HG03025 (cell line): ENCODE data around the gene SERPINB13.
A peak's percentile ranks its signal among the peaks of the same experiment; 100 is the strongest.

ENCODE experiments used
- ATAC-seq: cut with Tn5 transposase; IDR thresholded peaks from one replicate; pipeline ENCODE4 v1.9.1; 2021; ENCODE audit warnings: mild to moderate bottlenecking, moderate library complexity; ENCODE audit not compliant: unreplicated experiment, low FRiP score

SERPINB13 gene

DNA sequence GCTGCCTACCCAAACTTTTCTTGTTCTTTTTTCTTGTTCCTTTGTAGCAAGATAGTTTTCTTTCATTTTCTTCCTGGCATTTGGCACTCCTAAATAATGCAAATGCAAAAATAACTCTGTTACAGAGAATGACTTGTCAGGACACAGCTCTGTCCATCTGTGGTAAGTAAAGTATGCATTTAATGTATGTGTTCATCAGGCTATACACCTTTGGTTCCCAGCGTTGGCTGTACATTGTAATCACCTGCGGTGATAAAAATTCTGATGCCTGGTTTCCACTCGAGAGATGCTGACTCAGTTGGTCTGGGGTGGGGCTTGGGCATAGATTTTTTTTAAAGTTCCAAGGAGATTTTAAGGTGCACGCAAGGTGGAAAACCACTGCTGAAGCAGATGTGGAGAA, at the start of gene SERPINB13:
TSS of gene SERPINB13 (plus strand) at position 378 of the 400 bp plus-strand sequence. CDS start 1,325 bp downstream, outside the sequence.
- no peak for ATAC-seq

GRCh38 chr18:63539904-63540510, 47.1 kb upstream of the SERPINB13 start:
- no peak for ATAC-seq

GRCh38 chr18:63542069-63542468, 45.1 kb upstream of the SERPINB13 start, which contains the start of gene SERPINB12:
SERPINB12 (plus strand) TSS chr18:63542369; CDS start chr18:63556160, 13,791 bp downstream.
- no peak for ATAC-seq

DNA sequence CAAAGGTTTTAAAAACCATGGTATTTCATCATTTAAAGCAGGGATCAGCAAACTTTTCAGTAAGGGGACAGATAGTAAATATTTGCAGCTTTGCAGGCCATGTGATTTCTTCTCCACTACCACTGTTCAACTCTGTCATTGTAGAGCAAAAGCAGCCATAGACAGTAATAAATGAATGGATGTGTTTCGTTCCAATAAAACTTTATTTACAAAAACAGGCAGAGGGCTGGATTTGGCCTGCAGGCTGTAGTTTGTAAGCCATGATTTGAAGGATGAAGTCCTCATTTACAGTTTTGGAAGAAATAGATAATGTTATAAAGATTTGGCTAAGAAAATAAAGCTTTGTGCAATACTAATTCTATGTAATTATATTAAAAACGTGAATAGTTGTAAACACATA, 43.1 kb upstream of the SERPINB13 start:
- ATAC-seq = no peak

GRCh38 chr18:63545000-63545399, 42.1 kb upstream of the SERPINB13 start:
- ATAC-seq = no peak

GRCh38 chr18:63550068-63550467, 37.1 kb upstream of the SERPINB13 start:
- no peak for ATAC-seq

DNA sequence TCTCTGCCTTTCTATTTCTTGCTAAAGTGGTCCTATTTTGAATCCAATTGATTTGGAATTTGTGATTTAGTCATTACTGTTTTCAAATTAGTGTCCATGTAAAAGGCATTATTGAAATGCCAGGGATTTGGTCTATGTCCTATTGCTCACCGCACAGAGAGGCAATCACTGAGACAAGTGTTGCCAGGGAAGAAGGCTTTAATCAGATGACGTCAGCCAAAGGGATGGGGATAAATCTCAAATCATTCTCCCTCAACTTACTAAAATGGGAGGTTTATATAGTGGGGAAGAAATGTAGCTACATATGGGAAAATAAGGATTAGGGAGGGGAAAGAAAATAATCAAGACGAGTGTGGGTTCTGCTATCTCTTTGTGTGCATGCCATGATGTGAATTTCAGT, 35.4 kb upstream of the SERPINB13 start:
- ATAC-seq = no peak

- no peak for ATAC-seq
Measured at GRCh38 chr18:63552581-63552980, 34.6 kb upstream of the SERPINB13 start.

- ATAC-seq = no peak
Measured at GRCh38 chr18:63553081-63553480, 34.1 kb upstream of the SERPINB13 start.

DNA sequence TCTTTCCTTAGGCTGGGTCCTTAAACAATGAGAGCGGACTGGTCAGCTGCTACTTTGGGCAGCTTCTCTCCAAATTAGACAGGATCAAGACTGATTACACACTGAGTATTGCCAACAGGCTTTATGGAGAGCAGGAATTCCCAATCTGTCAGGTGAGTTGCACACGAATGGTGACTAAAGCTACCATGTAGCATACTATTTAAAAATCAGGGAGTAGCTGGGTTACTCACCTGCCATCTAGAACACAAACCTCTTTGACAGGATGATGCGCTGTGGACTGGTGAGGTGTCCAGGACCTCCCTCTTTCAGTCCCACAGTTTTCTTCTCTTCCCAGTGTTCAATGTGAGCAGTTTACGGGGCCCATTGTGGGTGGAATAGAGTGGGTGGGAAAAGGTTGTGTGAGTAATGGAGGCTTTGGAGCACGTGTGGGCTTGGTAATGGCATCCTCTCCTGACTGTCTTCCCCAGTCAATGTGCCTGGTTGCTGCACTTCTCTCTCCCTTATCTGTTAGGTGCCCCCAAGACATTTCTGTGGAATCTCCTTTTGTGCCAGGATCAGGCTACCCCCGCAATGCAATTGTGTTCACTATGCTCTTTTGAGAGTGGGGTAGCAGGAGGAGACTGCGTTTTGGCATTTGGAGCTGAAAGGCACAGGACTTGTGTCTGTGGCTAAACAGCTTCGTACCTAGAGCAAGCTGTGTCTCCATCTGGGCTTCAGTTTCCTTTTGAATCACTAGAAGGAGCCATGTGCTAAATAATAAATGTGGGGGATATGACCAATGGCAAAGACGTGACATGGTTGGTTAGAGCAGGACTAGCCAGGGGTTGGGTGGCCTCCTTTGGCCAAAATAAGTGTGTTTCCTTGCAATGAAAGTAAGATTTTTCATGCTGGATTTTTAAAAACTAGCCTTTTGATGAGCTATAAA, 27.3 kb upstream of the SERPINB13 start:
- no peak for ATAC-seq

DNA sequence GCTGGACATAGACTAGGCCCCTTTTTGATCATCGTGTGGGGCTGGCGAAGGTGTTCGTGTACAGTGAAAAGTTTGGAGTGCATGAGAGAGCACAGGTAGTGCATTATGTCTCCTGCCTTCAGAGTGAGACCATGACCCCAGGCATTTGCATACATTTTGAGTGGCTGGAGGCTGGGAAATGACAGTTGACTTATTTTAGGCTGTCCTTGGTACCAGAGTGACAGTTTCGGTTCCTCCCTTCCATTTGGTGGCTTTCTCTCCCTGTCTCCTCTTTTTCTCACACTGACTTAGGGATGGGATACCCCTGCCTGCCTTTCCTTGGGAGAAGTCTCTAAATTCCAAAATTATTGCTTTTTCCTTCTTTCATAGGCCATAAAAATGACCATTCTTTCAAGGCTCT, 24.9 kb upstream of the SERPINB13 start:
- peak; percentile 86 for ATAC-seq

DNA sequence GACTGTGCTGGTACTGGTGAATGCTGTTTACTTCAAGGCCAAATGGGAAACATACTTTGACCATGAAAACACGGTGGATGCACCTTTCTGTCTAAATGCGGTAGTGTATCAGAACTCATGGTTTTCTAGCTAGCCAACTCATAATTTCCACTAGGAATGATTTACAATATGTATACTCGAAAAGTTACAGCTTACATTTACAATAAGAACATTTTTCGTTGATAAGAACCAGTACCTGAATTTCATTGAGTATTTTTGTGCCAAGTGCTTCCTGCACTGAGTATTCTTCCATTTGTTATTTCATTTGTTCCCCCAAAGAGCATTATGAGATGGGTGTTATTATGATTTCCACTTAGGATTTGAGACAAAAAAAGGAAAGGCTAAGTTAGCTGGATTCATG, 23.1 kb upstream of the SERPINB13 start:
- no peak for ATAC-seq

GRCh38 chr18:63564561-63564960, 22.6 kb upstream of the SERPINB13 start:
- no peak for ATAC-seq

DNA sequence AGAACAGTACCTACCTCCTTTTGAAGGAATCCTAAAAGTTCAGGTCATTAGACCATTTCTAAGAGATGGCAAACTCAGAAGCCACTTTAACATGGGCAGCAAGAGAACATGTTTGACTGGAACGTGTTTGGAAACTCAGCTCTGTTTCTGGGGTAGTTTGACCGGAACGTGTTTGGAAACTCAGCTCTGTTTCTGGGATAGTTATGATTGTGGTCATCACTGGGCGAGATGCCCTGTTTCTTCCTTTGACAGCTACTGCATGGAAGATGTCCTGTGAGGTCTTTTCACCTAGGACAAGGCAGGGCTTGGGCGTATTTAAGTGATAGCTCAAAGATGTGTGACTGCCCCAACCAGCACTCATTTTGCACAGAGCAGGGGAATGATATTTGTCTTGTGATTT, 19.9 kb upstream of the SERPINB13 start:
- ATAC-seq = no peak

GRCh38 chr18:63567825-63568224, 19.3 kb upstream of the SERPINB13 start:
- ATAC-seq = no peak

- ATAC-seq = no peak
Measured at GRCh38 chr18:63570721-63571120, 16.4 kb upstream of the SERPINB13 start.

- no peak for ATAC-seq
Measured at GRCh38 chr18:63575681-63576080, 11.5 kb upstream of the SERPINB13 start.

- ATAC-seq = no peak
Measured at GRCh38 chr18:63578357-63578958, 8.7 kb upstream of the SERPINB13 start.

DNA sequence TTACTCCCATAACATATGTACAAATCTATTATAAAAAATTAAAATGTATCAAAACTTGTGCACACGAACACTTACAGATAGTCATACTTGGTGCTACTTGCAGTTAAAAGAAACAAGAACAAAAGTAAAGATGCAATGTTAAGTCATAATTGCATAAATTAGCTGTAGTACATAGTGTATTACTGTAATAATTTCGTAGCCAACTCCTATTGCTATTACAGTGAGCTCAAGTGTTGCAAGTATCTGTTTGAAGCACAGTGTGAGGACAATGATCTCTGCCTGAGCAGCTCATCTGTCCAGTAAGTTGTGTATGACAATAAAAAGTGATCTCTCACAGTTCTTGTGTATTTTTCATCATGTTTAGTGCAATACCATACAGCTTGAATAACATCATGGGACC, 7.5 kb upstream of the SERPINB13 start:
- no peak for ATAC-seq

DNA sequence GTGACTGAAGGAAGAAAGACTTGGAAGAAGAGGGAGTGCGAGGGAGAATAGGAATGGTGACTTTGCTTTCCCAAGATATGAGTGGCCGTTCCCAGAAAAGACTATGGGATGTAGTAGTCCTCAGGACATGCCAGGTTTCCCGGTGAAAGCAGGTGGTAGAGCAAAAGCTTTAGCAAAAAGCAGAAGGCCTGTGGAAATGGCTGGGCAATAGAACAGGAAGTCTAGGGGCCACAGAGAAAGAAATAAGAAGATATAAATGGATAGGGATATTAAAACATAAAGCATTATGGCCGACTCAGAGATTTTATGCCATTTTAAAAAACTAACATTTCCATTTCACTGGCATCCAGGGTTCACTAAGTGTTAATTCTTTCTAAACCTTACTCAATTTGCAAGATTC, 1.2 kb upstream of the SERPINB13 start:
- no peak for ATAC-seq

DNA sequence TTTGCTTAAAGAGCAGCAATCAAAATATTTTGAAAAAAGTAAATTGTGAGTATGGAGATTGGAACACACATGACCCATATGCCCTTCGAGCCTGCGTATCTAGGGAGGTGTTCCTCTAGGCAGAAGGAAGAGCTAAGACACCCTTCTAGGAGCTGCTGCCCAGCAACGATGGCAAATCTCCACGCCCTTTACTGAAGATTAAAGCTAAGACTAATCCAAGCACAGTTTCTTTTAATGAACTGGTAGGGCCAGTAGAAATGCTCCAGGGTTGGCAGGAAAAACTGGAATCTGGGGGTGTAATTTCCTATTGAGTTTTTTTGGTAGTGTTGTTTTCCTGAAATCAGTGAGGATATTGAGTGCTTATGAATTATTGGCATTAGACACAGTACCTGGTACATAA, 712 bp upstream of the SERPINB13 start:
- no peak for ATAC-seq
